ENCODE data around the gene MINK1. TPM values are rescaled to one million over a fixed set of nuclear protein-coding genes. Genes with fewer than 3 reads are reported as not detected.

Gene MINK1
- total and polyA plus RNA-seq, 2 of the 13 experiments (the other 11 are each of a cell fraction or from before 2014, with no cell fraction given), result 17.2 to 63.9 TPM

DNA sequence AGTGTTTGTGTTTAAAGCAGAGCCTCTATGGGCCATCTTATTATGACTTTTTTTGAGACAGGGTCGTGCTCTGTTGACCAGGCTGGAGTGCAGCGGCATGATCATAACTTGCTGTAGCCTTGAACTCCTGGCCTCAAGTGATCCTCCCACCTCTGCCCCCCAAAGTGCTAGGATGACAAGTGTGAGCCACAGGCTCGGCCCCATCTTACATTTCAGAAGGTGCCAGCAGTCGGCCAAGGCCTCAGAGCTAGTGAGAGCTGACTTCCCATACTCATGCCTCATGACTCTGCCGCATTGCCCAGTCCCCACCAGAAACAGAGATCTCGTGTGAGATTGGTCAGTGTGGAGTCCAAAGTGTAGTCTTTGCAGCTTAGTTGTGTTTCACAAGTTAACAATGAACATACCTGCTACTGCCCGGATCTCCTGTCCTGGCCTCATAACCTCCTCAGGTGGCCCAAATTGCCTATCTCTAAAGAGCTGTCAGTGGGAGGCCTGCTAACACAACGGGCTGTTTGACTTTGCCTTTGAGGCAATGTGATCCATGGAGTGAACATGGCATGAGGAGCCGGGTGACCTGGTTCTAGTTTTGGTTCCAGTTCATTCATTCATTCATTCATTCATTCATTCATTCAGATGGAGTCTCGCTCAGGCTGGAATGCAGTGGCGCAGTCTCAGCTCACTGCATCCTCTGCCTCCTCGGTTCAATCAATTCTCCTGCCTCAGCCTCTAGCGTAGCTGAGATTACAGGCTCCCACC lies 13.7 kb downstream of the MINK1 start (continued):
- TF ChIP-seq, protein P1, sequence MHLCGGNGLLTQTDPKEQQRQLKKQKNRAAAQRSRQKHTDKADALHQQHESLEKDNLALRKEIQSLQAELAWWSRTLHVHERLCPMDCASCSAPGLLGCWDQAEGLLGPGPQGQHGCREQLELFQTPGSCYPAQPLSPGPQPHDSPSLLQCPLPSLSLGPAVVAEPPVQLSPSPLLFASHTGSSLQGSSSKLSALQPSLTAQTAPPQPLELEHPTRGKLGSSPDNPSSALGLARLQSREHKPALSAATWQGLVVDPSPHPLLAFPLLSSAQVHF (CRISPR knock-in tag; IDR thresholded peaks at IDR 0.05), result no peak
- TF ChIP-seq ZFX (CRISPR knock-in tag; IDR thresholded peaks at IDR 0.05; ENCODE audit: low read depth) (peak; percentile 29; the same call in 1 of the 2 replicates), ZNF253 (CRISPR knock-in tag; IDR thresholded peaks at IDR 0.05; ENCODE audit: borderline replicate concordance) (no peak), KLF9 (CRISPR knock-in tag; IDR thresholded peaks at IDR 0.05; ENCODE audit: low read depth) (no peak), ZFP1 (CRISPR knock-in tag; IDR thresholded peaks at IDR 0.05) (no peak), TCF7 (IDR thresholded peaks at IDR 0.05; ENCODE audit: low read depth) (0 out of 2 replicates have a peak, but pooled peaks have one; percentile 25), FOXK1 (CRISPR knock-in tag; IDR thresholded peaks at IDR 0.05; ENCODE audit: borderline replicate concordance, low read depth) (no peak), ZNF501 (CRISPR knock-in tag; IDR thresholded peaks at IDR 0.05) (no peak), CCAR2 (optimal IDR thresholded peaks at IDR 0.05; ENCODE audit: low read depth, low read length) (no peak), ZEB1 (IDR thresholded peaks at IDR 0.05; ENCODE audit: insufficient replicate concordance, low read depth) (peak; percentile 35), SNRNP70 (IDR thresholded peaks at IDR 0.05; ENCODE audit: low read depth, low read length) (no peak)
- TF ChIP-seq, protein P2, sequence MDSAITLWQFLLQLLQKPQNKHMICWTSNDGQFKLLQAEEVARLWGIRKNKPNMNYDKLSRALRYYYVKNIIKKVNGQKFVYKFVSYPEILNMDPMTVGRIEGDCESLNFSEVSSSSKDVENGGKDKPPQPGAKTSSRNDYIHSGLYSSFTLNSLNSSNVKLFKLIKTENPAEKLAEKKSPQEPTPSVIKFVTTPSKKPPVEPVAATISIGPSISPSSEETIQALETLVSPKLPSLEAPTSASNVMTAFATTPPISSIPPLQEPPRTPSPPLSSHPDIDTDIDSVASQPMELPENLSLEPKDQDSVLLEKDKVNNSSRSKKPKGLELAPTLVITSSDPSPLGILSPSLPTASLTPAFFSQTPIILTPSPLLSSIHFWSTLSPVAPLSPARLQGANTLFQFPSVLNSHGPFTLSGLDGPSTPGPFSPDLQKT (CRISPR knock-in tag; IDR thresholded peaks at IDR 0.05; ENCODE audit: borderline replicate concordance), result no peak
- TF ChIP-seq, protein P3, sequence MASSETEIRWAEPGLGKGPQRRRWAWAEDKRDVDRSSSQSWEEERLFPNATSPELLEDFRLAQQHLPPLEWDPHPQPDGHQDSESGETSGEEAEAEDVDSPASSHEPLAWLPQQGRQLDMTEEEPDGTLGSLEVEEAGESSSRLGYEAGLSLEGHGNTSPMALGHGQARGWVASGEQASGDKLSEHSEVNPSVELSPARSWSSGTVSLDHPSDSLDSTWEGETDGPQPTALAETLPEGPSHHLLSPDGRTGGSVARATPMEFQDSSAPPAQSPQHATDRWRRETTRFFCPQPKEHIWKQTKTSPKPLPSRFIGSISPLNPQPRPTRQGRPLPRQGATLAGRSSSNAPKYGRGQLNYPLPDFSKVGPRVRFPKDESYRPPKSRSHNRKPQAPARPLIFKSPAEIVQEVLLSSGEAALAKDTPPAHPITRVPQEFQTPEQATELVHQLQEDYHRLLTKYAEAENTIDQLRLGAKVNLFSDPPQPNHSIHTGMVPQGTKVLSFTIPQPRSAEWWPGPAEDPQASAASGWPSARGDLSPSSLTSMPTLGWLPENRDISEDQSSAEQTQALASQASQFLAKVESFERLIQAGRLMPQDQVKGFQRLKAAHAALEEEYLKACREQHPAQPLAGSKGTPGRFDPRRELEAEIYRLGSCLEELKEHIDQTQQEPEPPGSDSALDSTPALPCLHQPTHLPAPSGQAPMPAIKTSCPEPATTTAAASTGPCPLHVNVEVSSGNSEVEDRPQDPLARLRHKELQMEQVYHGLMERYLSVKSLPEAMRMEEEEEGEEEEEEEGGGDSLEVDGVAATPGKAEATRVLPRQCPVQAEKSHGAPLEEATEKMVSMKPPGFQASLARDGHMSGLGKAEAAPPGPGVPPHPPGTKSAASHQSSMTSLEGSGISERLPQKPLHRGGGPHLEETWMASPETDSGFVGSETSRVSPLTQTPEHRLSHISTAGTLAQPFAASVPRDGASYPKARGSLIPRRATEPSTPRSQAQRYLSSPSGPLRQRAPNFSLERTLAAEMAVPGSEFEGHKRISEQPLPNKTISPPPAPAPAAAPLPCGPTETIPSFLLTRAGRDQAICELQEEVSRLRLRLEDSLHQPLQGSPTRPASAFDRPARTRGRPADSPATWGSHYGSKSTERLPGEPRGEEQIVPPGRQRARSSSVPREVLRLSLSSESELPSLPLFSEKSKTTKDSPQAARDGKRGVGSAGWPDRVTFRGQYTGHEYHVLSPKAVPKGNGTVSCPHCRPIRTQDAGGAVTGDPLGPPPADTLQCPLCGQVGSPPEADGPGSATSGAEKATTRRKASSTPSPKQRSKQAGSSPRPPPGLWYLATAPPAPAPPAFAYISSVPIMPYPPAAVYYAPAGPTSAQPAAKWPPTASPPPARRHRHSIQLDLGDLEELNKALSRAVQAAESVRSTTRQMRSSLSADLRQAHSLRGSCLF (CRISPR knock-in tag; IDR thresholded peaks at IDR 0.05; ENCODE audit: borderline replicate concordance), result no peak
- TF ChIP-seq, protein P4, sequence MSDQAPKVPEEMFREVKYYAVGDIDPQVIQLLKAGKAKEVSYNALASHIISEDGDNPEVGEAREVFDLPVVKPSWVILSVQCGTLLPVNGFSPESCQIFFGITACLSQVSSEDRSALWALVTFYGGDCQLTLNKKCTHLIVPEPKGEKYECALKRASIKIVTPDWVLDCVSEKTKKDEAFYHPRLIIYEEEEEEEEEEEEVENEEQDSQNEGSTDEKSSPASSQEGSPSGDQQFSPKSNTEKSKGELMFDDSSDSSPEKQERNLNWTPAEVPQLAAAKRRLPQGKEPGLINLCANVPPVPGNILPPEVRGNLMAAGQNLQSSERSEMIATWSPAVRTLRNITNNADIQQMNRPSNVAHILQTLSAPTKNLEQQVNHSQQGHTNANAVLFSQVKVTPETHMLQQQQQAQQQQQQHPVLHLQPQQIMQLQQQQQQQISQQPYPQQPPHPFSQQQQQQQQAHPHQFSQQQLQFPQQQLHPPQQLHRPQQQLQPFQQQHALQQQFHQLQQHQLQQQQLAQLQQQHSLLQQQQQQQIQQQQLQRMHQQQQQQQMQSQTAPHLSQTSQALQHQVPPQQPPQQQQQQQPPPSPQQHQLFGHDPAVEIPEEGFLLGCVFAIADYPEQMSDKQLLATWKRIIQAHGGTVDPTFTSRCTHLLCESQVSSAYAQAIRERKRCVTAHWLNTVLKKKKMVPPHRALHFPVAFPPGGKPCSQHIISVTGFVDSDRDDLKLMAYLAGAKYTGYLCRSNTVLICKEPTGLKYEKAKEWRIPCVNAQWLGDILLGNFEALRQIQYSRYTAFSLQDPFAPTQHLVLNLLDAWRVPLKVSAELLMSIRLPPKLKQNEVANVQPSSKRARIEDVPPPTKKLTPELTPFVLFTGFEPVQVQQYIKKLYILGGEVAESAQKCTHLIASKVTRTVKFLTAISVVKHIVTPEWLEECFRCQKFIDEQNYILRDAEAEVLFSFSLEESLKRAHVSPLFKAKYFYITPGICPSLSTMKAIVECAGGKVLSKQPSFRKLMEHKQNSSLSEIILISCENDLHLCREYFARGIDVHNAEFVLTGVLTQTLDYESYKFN (CRISPR knock-in tag; conservative IDR thresholded peaks at IDR 0.05), result 0 out of 2 replicates have a peak, but pooled peaks have one; percentile 20
- TF ChIP-seq, protein P5, sequence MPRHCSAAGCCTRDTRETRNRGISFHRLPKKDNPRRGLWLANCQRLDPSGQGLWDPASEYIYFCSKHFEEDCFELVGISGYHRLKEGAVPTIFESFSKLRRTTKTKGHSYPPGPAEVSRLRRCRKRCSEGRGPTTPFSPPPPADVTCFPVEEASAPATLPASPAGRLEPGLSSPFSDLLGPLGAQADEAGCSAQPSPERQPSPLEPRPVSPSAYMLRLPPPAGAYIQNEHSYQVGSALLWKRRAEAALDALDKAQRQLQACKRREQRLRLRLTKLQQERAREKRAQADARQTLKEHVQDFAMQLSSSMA (CRISPR knock-in tag; IDR thresholded peaks at IDR 0.05), result no peak
